GM12864 (cell line): ENCODE data around the gene ALK.

Source experiments
- DNase-seq: peaks from one replicate; pipeline ENCODE4 v3.0.0-alpha.2; 2011; ENCODE audit warnings: low read depth
- H3K4me3 ChIP-seq: 2 replicates; pipeline ENCODE4 v1.5.1; 2011; ENCODE audit warnings: mild to moderate bottlenecking, low read depth, low read length, control low read depth
- TF ChIP-seq, protein P1 (sequence below): IDR thresholded peaks from 2 replicates; pipeline ENCODE4 v1.5.1; 2011; ENCODE audit warnings: low read depth, mild to moderate bottlenecking, moderate library complexity, low read length, control low read depth, inconsistent platforms; ENCODE audit errors: missing control alignments

Gene ALK

GRCh38 chr2:29923110-29923721 lies 1.8 kb upstream of the ALK start:
- peak; percentile 16 for DNase-seq
- no peak overlapping the region for H3K4me3 ChIP-seq
- TF ChIP-seq, protein P1, sequence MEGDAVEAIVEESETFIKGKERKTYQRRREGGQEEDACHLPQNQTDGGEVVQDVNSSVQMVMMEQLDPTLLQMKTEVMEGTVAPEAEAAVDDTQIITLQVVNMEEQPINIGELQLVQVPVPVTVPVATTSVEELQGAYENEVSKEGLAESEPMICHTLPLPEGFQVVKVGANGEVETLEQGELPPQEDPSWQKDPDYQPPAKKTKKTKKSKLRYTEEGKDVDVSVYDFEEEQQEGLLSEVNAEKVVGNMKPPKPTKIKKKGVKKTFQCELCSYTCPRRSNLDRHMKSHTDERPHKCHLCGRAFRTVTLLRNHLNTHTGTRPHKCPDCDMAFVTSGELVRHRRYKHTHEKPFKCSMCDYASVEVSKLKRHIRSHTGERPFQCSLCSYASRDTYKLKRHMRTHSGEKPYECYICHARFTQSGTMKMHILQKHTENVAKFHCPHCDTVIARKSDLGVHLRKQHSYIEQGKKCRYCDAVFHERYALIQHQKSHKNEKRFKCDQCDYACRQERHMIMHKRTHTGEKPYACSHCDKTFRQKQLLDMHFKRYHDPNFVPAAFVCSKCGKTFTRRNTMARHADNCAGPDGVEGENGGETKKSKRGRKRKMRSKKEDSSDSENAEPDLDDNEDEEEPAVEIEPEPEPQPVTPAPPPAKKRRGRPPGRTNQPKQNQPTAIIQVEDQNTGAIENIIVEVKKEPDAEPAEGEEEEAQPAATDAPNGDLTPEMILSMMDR = peak; percentile 84

- no peak overlapping the region for H3K4me3 ChIP-seq
- TF ChIP-seq, protein P1 = no peak
- no peak for DNase-seq
Observed at GRCh38 chr2:29922605-29923004, 1.2 kb upstream of the ALK start.

DNA sequence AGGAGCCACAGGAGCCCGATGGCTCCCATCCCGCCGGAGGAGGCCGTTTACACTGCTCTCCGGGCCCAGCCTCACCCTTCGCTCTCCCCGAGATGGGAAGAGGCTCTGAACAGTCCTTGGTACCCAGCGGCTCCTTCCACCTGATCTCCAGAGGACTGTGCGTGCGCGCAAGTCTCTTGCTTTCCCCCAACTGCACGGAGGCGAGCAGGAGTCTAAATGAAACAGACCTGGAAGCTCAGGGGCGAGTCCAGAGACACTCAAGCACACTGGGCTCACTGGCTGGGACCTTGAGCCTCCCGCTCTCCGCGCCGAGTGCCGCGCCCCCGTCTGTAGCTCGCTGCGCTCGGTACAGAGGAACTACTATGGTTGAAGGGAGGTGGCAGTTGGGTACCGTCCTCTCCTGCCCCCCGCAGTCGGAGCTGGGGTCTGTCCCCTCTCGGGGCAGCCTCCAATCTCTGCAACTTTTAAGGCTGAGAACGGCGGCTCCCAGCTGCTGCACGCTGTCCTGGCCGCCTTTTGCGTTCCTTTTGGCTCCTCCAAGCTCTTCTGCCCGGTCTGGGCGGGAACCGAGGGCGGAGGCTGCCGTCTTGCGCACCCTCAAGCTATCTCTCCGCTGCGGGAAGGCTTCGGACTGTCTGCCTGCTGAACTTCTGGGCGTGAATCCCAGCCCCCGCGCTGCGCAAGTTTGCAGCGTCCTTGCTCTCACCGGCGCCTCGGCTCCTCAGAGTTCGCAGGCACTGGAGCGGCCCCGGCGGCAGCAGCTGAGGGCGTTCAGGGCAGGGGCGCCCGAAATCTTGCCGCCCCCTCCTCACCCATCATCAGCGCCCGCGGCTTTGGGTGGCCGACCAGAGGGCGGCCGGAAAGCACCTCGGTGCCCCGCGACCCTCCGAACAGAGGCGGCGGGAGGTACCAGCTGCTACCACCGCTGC lies 491 bp downstream of the ALK start:
- DNase-seq = no peak
- H3K4me3 ChIP-seq = no peak overlapping the region
- TF ChIP-seq, protein P1 = no peak

DNA sequence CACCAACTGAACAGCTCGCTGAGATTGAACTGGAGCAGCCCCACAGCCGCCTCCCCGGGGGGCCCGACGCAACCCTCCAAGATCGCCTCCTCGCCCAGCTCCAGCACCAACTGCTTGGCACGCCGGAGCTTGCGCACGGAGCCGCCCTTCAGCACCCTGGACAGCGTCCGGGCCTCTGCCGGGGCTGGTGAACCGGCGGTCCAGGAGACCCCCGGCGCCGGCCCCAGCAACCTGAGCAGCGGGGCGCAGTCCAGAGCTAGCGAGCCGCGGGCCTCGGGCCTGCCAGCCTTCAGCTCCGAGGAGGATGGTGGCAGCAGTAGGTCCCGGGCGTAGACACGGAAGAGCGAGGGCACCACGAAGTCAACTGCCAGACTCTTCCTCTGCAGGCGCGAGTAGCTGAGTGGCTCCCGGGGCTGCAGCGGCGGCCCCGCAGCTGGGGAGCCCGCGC lies 1.2 kb downstream of the ALK start:
- no peak for DNase-seq
- H3K4me3 ChIP-seq = no peak overlapping the region
- TF ChIP-seq, protein P1 = no peak

- TF ChIP-seq, protein P1 = no peak
- no peak for DNase-seq
- H3K4me3 ChIP-seq = no peak overlapping the region
Observed at GRCh38 chr2:29918941-29919340, 2.4 kb downstream of the ALK start.

DNA sequence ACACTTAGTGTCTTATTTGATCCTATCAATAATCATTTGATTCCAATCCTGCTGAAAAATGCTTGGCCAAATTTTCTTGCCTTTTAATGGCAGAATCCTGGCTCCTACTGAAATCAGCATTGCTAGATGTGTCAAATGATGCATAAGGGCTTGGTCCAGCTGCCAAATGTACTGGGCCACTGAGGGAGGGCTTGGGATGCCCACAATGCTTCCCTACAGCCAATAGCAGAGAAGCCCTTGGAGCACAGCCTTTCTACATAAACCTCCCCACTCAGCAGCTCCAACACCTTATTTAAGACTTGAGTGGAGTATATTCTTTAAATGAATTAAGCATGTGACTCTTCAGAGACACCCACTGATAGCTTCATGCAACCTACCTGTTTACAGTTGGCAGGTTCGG lies 3.6 kb downstream of the ALK start:
- DNase-seq = no peak
- no peak overlapping the region for H3K4me3 ChIP-seq
- TF ChIP-seq, protein P1 = no peak
